Measurements from ENCODE around the gene MRPL30. TPM values are rescaled to one million over a fixed set of nuclear protein-coding genes. Genes with fewer than 3 reads are reported as not detected.
A peak's percentile ranks its signal among the peaks of the same experiment; 100 is the strongest.

MRPL30 gene
- total RNA-seq, 1 experiment from 2014 or later: 49.9 TPM

DNA sequence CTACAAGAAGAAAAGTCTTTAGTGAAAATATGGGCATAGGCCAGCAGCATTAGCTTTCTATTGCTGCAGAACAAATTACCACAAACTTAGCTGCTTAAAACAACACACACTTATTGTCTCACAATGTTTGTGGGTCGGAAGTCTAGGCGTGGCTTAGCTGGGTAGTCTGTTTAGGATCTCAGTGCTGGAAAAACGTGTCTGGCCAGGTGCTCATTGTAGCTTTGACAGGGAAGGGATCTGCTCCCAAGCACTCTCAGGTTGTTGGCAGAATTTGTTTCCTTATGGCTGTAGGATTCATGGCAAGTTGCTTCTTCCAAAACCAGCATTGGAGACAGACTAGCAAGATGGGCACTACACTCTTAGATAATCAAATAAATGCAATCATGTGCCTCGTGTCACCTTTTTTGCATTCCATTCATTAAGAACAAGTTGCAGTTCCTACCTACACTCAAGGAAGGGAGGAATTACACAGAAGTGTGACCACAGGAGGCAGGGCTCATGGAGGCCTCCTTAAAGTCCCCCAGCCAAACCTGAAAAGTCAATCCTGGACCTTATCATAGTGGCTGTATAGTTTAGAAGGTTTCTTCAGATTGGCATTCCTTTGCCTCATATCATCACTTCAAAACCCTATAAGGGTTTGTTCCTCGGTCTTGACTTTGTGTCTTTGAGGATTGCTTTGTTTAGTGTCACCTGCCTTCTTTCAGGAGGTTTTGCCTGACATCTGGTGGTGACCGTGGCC is 17.3 kb downstream of the MRPL30 start:
- Mint-ChIP-seq H3K9me3 (ENCODE audit: unreplicated experiment) (peaks cover 5% of the 10 kb centered on the region), H3K36me3 (ENCODE audit: insufficient read depth, unreplicated experiment) (peaks cover 22% of the 10 kb centered on the region), H3K27ac (ENCODE audit: unreplicated experiment) (no peak overlapping the region), H3K4me3 (ENCODE audit: unreplicated experiment) (no peak overlapping the region), H3K4me1 (ENCODE audit: low read depth, unreplicated experiment) (no peaks in the 10 kb centered on the region), H3K27me3 (ENCODE audit: insufficient read depth, unreplicated experiment) (no peaks in the 10 kb centered on the region)
- POLR2A ChIA-PET: no interaction called here
- CTCF ChIA-PET: no interaction called here
- no peak overlapping the region for H3K4me3 ChIP-seq (ENCODE audit: low read depth, low read length)
- no peaks in the 10 kb centered on the region; the same call in 1 of the 2 replicates for H3K36me3 ChIP-seq (ENCODE audit: control insufficient read depth, insufficient read depth, low read length)
- 0 out of 2 replicates have a peak, but pooled peaks cover 4% of the 10 kb centered on the region for H3K9me3 ChIP-seq
- TF ChIP-seq CTCF (IDR thresholded peaks at IDR 0.05; ENCODE audit: insufficient read depth in 1 of 2, low read depth in 1 of 2, low read length in 1 of 2, severe bottlenecking in 1 of 2, unreplicated experiment in 1 of 2): peak in 1 of 2 experiments; percentile 34
- BruUV-seq (replicated peaks): no TSS peak
- intact Hi-C loops (cut with micrococcal nuclease; ENCODE audit: unreplicated experiment): loop anchor here (1.0 to 5.0 kb wide), 2 partner anchors 15 to 111 kb away; no protein-coding TSS in a partner anchor
- no peaks in the 10 kb centered on the region for H3K27me3 ChIP-seq (replicated peaks; ENCODE audit: control insufficient read depth, insufficient read depth, low read length)
- no peak for DNase-seq
- peaks cover 4% of the 10 kb centered on the region; the same call in 1 of the 2 replicates for H3K4me1 ChIP-seq

- POLR2A ChIA-PET: no interaction called here
- peaks cover 15% of the 10 kb centered on the region for H3K36me3 Mint-ChIP-seq (ENCODE audit: insufficient read depth, unreplicated experiment)
- BruUV-seq (replicated peaks): no TSS peak
- no peaks in the 10 kb centered on the region for H3K4me1 Mint-ChIP-seq (ENCODE audit: low read depth, unreplicated experiment)
- no peak overlapping the region for H3K4me3 Mint-ChIP-seq (ENCODE audit: unreplicated experiment)
- Histone ChIP-seq H3K4me1 (peaks cover 4% of the 10 kb centered on the region; the same call in 1 of the 2 replicates), H3K9me3 (peaks cover 16% of the 10 kb centered on the region), H3K36me3 (ENCODE audit: control insufficient read depth, insufficient read depth, low read length) (no peaks in the 10 kb centered on the region), H3K27me3 (replicated peaks; ENCODE audit: control insufficient read depth, insufficient read depth, low read length) (no peaks in the 10 kb centered on the region), H3K4me3 (ENCODE audit: low read depth, low read length) (no peak overlapping the region)
- H3K27me3 Mint-ChIP-seq (ENCODE audit: insufficient read depth, unreplicated experiment): no peaks in the 10 kb centered on the region
- peaks cover 16% of the 10 kb centered on the region for H3K9me3 Mint-ChIP-seq (ENCODE audit: unreplicated experiment)
- DNase-seq: no peak
- CTCF ChIA-PET: no interaction called here
- intact Hi-C loops (cut with micrococcal nuclease; ENCODE audit: unreplicated experiment): no loop called here
- H3K27ac Mint-ChIP-seq (ENCODE audit: unreplicated experiment): no peak overlapping the region
- no peak for TF ChIP-seq CTCF (IDR thresholded peaks at IDR 0.05; ENCODE audit: insufficient read depth in 1 of 2, low read depth in 1 of 2, low read length in 1 of 2, severe bottlenecking in 1 of 2, unreplicated experiment in 1 of 2)
These were observed 19.3 kb downstream of the MRPL30 start for GRCh38 chr2:99200076-99200800.

- Mint-ChIP-seq H3K27me3 (ENCODE audit: insufficient read depth, unreplicated experiment) (no peaks in the 10 kb centered on the region), H3K4me1 (ENCODE audit: low read depth, unreplicated experiment) (no peaks in the 10 kb centered on the region), H3K27ac (ENCODE audit: unreplicated experiment) (no peak overlapping the region), H3K4me3 (ENCODE audit: unreplicated experiment) (no peak overlapping the region), H3K36me3 (ENCODE audit: insufficient read depth, unreplicated experiment) (peaks cover 14% of the 10 kb centered on the region), H3K9me3 (ENCODE audit: unreplicated experiment) (peaks cover 34% of the 10 kb centered on the region)
- ChIA-PET CTCF (interaction anchor here (0.8 kb wide), 1 partner anchor 21 kb away, joined by 3 read pairs; the partner anchor contains the start of genes MITD1 and MRPL30), POLR2A (no interaction called here)
- H3K9me3 ChIP-seq: peaks cover 32% of the 10 kb centered on the region
- H3K4me3 ChIP-seq (ENCODE audit: low read depth, low read length): no peak overlapping the region
- H3K36me3 ChIP-seq (ENCODE audit: control insufficient read depth, insufficient read depth, low read length): no peaks in the 10 kb centered on the region
- no TSS peak for BruUV-seq (replicated peaks)
- DNase-seq: no peak
- TF ChIP-seq CTCF (IDR thresholded peaks at IDR 0.05; ENCODE audit: insufficient read depth in 1 of 2, low read depth in 1 of 2, low read length in 1 of 2, severe bottlenecking in 1 of 2, unreplicated experiment in 1 of 2): peak in 1 of 2 experiments; percentile 30
- H3K4me1 ChIP-seq: peaks cover 4% of the 10 kb centered on the region; the same call in 1 of the 2 replicates
- intact Hi-C loops (cut with micrococcal nuclease; ENCODE audit: unreplicated experiment): no loop called here
- no peaks in the 10 kb centered on the region for H3K27me3 ChIP-seq (replicated peaks; ENCODE audit: control insufficient read depth, insufficient read depth, low read length)
These were observed 21.1 kb downstream of the MRPL30 start for GRCh38 chr2:99201959-99202678.
